Lower lobe of right lung (tissue), 2 donors: ENCODE results near the gene HMOX1. TPM values are rescaled to one million over a fixed set of nuclear protein-coding genes. Genes with fewer than 3 reads are reported as not detected.

ENCODE experiments used
- ATAC-seq, 2 donors: fragments of 200-7000 bp; cut with Tn5 transposase; one replicate each; pipeline ENCODE4 v1.9.1; 2020 to 2022; ENCODE audit warnings: mild to moderate bottlenecking in 2 of 2, moderate library complexity in 2 of 2
- DNase-seq: peaks from one replicate; pipeline ENCODE4 v3.0.0-alpha.2; 2020
- H3K27ac ChIP-seq: fragments of 200-600 bp; one replicate; pipeline ENCODE4 v1.8.0; 2022
- H3K27me3 ChIP-seq: fragments of 200-600 bp; one replicate; pipeline ENCODE4 v1.8.0; 2022; ENCODE audit warnings: low read depth
- H3K36me3 ChIP-seq: fragments of 200-600 bp; one replicate; pipeline ENCODE4 v1.8.0; 2022; ENCODE audit warnings: mild to moderate bottlenecking
- H3K4me1 ChIP-seq: fragments of 200-600 bp; one replicate; pipeline ENCODE4 v1.8.0; 2022
- H3K4me3 ChIP-seq: fragments of 200-600 bp; one replicate; pipeline ENCODE4 v1.8.0; 2022; ENCODE audit warnings: mild to moderate bottlenecking
- H3K9me3 ChIP-seq: fragments of 200-600 bp; one replicate; pipeline ENCODE4 v1.8.0; 2022
- CTCF ChIP-seq: fragments of 200-600 bp; IDR thresholded peaks from one replicate; pipeline ENCODE4 v1.8.0; 2022; ENCODE audit warnings: antibody characterized with exemption, mild to moderate bottlenecking
- intact Hi-C: fragments of 100-400 bp; cut with DNase I; formaldehyde crosslinking; loops from one replicate; pipeline ENCODE4 v1.11.0; 2022
- total RNA-seq: library from RNA; stranded (reverse); fragmentation: NEBNext Ultra II Directional; extraction: Animal tissue kit (Norgen Biotek cat#: 25700); gene quantifications from one replicate; pipeline ENCODE4 v1.2.1, GENCODE V29; 2021
- donor health status: DM: no; HTN: yes; CAD: no; lungs with severe emphysema.

Gene HMOX1
- total RNA-seq, 1 donor from 2014 or later: 68.3 TPM

- H3K4me1 ChIP-seq: peaks cover 20% of the 10 kb centered on the region
- TF ChIP-seq CTCF: no peak
- H3K36me3 ChIP-seq: peaks cover 17% of the 10 kb centered on the region
- no peaks in the 10 kb centered on the region for H3K9me3 ChIP-seq
- DNase-seq: peak; percentile 98
- H3K27me3 ChIP-seq: no peaks in the 10 kb centered on the region
- peak within 1 kb of the TSS; percentile 73 for H3K4me3 ChIP-seq
- intact Hi-C loops: no loop called here
- ATAC-seq: peak; percentile 99
- peak within 1 kb of the TSS; percentile 79 for H3K27ac ChIP-seq
Measured at GRCh38 chr22:35399678-35400500, 19.0 kb downstream of the HMOX1 start, which contains the start of gene MCM5. Gene MCM5 (plus strand): TSS chr22:35400140. CDS start chr22:35400439, 299 bp downstream.

GRCh38 chr22:35400501-35400790 lies 19.6 kb downstream of the HMOX1 start:
- Histone ChIP-seq H3K4me3 (peak overlapping the region; percentile 73), H3K9me3 (no peaks in the 10 kb centered on the region), H3K4me1 (peaks cover 20% of the 10 kb centered on the region), H3K27ac (peak overlapping the region; percentile 79), H3K36me3 (peaks cover 22% of the 10 kb centered on the region), H3K27me3 (no peaks in the 10 kb centered on the region)
- DNase-seq: no peak
- intact Hi-C loops: no loop called here
- ATAC-seq: peak in 1 of 2 donors; percentile 4
- no peak for TF ChIP-seq CTCF

GRCh38 chr22:35401863-35402262 lies 21.0 kb downstream of the HMOX1 start:
- no peak for TF ChIP-seq CTCF
- no peak overlapping the region for H3K4me3 ChIP-seq
- no peaks in the 10 kb centered on the region for H3K9me3 ChIP-seq
- H3K27me3 ChIP-seq: no peaks in the 10 kb centered on the region
- ATAC-seq (no peak), DNase-seq (no peak)
- peaks cover 29% of the 10 kb centered on the region for H3K36me3 ChIP-seq
- no peak overlapping the region for H3K27ac ChIP-seq
- H3K4me1 ChIP-seq: peaks cover 20% of the 10 kb centered on the region
- intact Hi-C loops: no loop called here

DNA sequence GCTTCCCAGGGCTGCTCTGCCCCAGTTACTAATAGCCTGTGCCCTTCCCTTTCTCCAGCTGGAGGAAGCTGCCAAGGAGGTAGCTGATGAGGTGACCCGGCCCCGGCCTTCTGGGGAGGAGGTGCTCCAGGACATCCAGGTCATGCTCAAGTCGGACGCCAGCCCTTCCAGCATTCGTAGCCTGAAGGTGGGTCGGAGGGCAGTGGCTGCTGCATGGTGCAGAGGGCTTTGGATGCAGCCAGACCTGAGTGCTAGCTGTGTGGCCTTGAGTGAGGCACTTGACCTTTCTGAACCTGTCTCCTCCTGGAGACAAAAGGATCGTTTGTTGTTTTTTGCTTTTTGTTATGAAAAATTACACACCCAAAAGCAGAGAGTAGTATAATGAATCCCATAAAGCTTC lies 22.5 kb downstream of the HMOX1 start:
- H3K4me1 ChIP-seq: peaks cover 10% of the 10 kb centered on the region
- H3K36me3 ChIP-seq: peaks cover 44% of the 10 kb centered on the region
- TF ChIP-seq CTCF: no peak
- intact Hi-C loops: no loop called here
- no peak for ATAC-seq
- DNase-seq: no peak
- H3K4me3 ChIP-seq: no peak overlapping the region
- no peaks in the 10 kb centered on the region for H3K9me3 ChIP-seq
- no peak overlapping the region for H3K27ac ChIP-seq
- no peaks in the 10 kb centered on the region for H3K27me3 ChIP-seq

DNA sequence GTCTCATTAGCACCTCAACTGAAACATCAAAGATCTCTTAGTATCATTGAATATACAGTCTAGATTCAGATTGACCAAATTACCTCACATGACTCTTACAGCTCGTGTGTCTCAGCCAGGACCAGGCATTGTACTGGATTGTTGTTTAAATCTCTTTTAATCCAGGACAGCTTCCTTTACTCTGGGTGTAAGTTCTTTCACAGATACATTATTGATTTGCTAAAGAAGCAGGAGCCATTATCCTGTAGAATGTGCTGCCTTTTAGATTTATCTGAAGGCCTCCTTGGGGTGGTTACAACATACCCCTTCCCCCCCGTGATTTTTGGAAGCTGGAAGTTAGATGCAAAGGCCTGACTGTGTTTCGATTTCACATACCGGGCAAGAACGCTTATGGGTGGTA lies 23.3 kb downstream of the HMOX1 start:
- Histone ChIP-seq H3K4me3 (no peak overlapping the region), H3K36me3 (peaks cover 52% of the 10 kb centered on the region), H3K27me3 (no peaks in the 10 kb centered on the region), H3K27ac (no peak overlapping the region), H3K9me3 (no peaks in the 10 kb centered on the region), H3K4me1 (peaks cover 10% of the 10 kb centered on the region)
- TF ChIP-seq CTCF: no peak
- ATAC-seq: no peak
- intact Hi-C loops: no loop called here
- no peak for DNase-seq
